Measurements from ENCODE around the gene DBNDD2.

DNA sequence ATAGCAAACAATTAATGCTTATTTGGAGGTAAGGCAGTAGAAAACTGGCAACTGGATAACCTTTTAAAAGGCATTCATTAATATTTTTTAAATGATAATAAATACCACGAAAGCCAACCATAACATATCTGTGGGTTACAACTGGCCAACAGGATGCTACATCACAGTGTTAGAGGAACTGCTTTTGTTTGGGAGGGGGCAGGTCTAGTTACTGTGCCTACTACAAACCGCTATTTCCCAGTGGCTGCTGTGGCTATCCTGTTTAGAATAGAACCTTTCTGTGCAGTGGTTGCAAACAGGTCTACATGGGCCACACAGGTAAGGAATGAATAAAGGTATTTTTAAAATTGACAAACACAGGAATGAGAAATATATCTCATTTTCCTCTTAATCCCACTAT lies 8.8 kb downstream of the DBNDD2 start:
- TF ChIP-seq, protein P1, sequence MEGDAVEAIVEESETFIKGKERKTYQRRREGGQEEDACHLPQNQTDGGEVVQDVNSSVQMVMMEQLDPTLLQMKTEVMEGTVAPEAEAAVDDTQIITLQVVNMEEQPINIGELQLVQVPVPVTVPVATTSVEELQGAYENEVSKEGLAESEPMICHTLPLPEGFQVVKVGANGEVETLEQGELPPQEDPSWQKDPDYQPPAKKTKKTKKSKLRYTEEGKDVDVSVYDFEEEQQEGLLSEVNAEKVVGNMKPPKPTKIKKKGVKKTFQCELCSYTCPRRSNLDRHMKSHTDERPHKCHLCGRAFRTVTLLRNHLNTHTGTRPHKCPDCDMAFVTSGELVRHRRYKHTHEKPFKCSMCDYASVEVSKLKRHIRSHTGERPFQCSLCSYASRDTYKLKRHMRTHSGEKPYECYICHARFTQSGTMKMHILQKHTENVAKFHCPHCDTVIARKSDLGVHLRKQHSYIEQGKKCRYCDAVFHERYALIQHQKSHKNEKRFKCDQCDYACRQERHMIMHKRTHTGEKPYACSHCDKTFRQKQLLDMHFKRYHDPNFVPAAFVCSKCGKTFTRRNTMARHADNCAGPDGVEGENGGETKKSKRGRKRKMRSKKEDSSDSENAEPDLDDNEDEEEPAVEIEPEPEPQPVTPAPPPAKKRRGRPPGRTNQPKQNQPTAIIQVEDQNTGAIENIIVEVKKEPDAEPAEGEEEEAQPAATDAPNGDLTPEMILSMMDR (conservative IDR thresholded peaks at IDR 0.05; ENCODE audit: low read depth, low read length) = no peak
- no peak for TF ChIP-seq EZH2 (IDR thresholded peaks at IDR 0.05; ENCODE audit: borderline replicate concordance, low read depth, low read length, poor library complexity, severe bottlenecking)
